Measurements from ENCODE around the gene NFYB.

NFYB gene

GRCh38 chr12:104134882-104135281, 3.1 kb downstream of the NFYB start:
- in situ Hi-C loops (cut with HindIII; ENCODE audit: low sequenced_read_pairs) = no loop called here
- TF ChIP-seq, protein P1, sequence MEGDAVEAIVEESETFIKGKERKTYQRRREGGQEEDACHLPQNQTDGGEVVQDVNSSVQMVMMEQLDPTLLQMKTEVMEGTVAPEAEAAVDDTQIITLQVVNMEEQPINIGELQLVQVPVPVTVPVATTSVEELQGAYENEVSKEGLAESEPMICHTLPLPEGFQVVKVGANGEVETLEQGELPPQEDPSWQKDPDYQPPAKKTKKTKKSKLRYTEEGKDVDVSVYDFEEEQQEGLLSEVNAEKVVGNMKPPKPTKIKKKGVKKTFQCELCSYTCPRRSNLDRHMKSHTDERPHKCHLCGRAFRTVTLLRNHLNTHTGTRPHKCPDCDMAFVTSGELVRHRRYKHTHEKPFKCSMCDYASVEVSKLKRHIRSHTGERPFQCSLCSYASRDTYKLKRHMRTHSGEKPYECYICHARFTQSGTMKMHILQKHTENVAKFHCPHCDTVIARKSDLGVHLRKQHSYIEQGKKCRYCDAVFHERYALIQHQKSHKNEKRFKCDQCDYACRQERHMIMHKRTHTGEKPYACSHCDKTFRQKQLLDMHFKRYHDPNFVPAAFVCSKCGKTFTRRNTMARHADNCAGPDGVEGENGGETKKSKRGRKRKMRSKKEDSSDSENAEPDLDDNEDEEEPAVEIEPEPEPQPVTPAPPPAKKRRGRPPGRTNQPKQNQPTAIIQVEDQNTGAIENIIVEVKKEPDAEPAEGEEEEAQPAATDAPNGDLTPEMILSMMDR (IDR thresholded peaks at IDR 0.05; ENCODE audit: low read depth, low read length, missing control alignments) = no peak
- no peak for DNase-seq (ENCODE audit: low read depth)
- no peak overlapping the region for H3K4me3 ChIP-seq (ENCODE audit: low read depth, low read length)

GRCh38 chr12:104133866-104134265, 4.1 kb downstream of the NFYB start:
- H3K4me3 ChIP-seq (ENCODE audit: low read depth, low read length) = no peak overlapping the region
- TF ChIP-seq, protein P1 (IDR thresholded peaks at IDR 0.05; ENCODE audit: low read depth, low read length, missing control alignments) = no peak
- in situ Hi-C loops (cut with HindIII; ENCODE audit: low sequenced_read_pairs) = no loop called here
- no peak for DNase-seq (ENCODE audit: low read depth)

GRCh38 chr12:104133321-104133720, 4.7 kb downstream of the NFYB start:
- TF ChIP-seq, protein P1 (IDR thresholded peaks at IDR 0.05; ENCODE audit: low read depth, low read length, missing control alignments) = no peak
- no peak overlapping the region for H3K4me3 ChIP-seq (ENCODE audit: low read depth, low read length)
- no peak for DNase-seq (ENCODE audit: low read depth)
- in situ Hi-C loops (cut with HindIII; ENCODE audit: low sequenced_read_pairs) = no loop called here

- in situ Hi-C loops (cut with HindIII; ENCODE audit: low sequenced_read_pairs) = no loop called here
- TF ChIP-seq, protein P1 (IDR thresholded peaks at IDR 0.05; ENCODE audit: low read depth, low read length, missing control alignments) = no peak
- no peak for DNase-seq (ENCODE audit: low read depth)
- H3K4me3 ChIP-seq (ENCODE audit: low read depth, low read length) = no peak overlapping the region
Observed at GRCh38 chr12:104132351-104132956, 5.6 kb downstream of the NFYB start.

- no peak for DNase-seq (ENCODE audit: low read depth)
- TF ChIP-seq, protein P1 (IDR thresholded peaks at IDR 0.05; ENCODE audit: low read depth, low read length, missing control alignments) = no peak
- in situ Hi-C loops (cut with HindIII; ENCODE audit: low sequenced_read_pairs) = no loop called here
- H3K4me3 ChIP-seq (ENCODE audit: low read depth, low read length) = no peak overlapping the region
Observed at GRCh38 chr12:104131609-104132008, 6.4 kb downstream of the NFYB start.

GRCh38 chr12:104130760-104131159, 7.2 kb downstream of the NFYB start:
- DNase-seq (ENCODE audit: low read depth) = no peak
- no peak overlapping the region for H3K4me3 ChIP-seq (ENCODE audit: low read depth, low read length)
- TF ChIP-seq, protein P1 (IDR thresholded peaks at IDR 0.05; ENCODE audit: low read depth, low read length, missing control alignments) = no peak
- in situ Hi-C loops (cut with HindIII; ENCODE audit: low sequenced_read_pairs) = no loop called here

Data from astrocyte of the cerebellum (primary cell).